Liver (tissue), 9 donors: ENCODE measurements around the gene FADS2. TPM values are rescaled to one million over a fixed set of nuclear protein-coding genes. Genes with fewer than 3 reads are reported as not detected.

Experiments
- DNase-seq: peaks from one replicate; pipeline ENCODE4 v3.0.0-alpha.2; 2017; ENCODE audit warnings: low spot score
- H3K27ac ChIP-seq, 2 donors: one replicate each; pipeline ENCODE4 v1.7.0; 2013; ENCODE audit warnings: inconsistent platforms in 2 of 2, low read length in 2 of 2, control low read depth in 1 of 2, low read depth in 1 of 2, mild to moderate bottlenecking in 1 of 2
- H3K27me3 ChIP-seq, 4 donors: one replicate each; pipeline versions ENCODE4 v1.6.1 to v1.7.0; 2013; ENCODE audit warnings: low read length in 3 of 4, inconsistent platforms in 1 of 4, mild to moderate bottlenecking in 1 of 4, moderate library complexity in 1 of 4; ENCODE audit not compliant: control insufficient read depth in 4 of 4, insufficient read depth in 4 of 4
- H3K36me3 ChIP-seq, 4 donors: one replicate each; pipeline versions ENCODE4 v1.6.1 to v1.7.0; 2013; ENCODE audit warnings: low read length in 3 of 4, mild to moderate bottlenecking in 3 of 4, low read depth in 1 of 4, moderate library complexity in 1 of 4; ENCODE audit not compliant: control insufficient read depth in 4 of 4, insufficient read depth in 3 of 4
- H3K4me1 ChIP-seq, 4 donors: one replicate each; pipeline versions ENCODE4 v1.6.1 to v1.7.0; 2013; ENCODE audit warnings: low read length in 3 of 4, mild to moderate bottlenecking in 3 of 4, moderate library complexity in 1 of 4; ENCODE audit not compliant: control insufficient read depth in 4 of 4, insufficient read depth in 4 of 4
- H3K4me3 ChIP-seq, 3 donors: one replicate each; pipeline versions ENCODE4 v1.6.1 to v1.7.0; 2013; ENCODE audit warnings: low read length in 3 of 3, control low read depth in 1 of 3, low read depth in 1 of 3, mild to moderate bottlenecking in 1 of 3
- H3K9ac ChIP-seq, 2 donors: one replicate each; pipeline ENCODE4 v1.7.0; 2013; ENCODE audit warnings: low read length in 2 of 2, mild to moderate bottlenecking in 2 of 2, moderate library complexity in 2 of 2, control low read depth in 1 of 2, low read depth in 1 of 2
- H3K9me3 ChIP-seq, 4 donors: one replicate each; pipeline versions ENCODE4 v1.6.1 to v1.7.0; 2013; ENCODE audit warnings: low read length in 3 of 4; ENCODE audit not compliant: control insufficient read depth in 4 of 4
- CTCF ChIP-seq: fragments of 150-350 bp; IDR thresholded peaks from 2 replicates; pipeline ENCODE4 v1.5.1; 2017; ENCODE audit warnings: improper control_type of control experiment, low read depth, low read length; ENCODE audit not compliant: missing input control
- EGR1 ChIP-seq, 2 donors: IDR thresholded peaks; 2 replicates each; pipeline ENCODE4 v1.6.1; 2016 to 2018; ENCODE audit warnings: antibody characterized with exemption in 2 of 2, low read depth in 2 of 2
- FOXA1 ChIP-seq: IDR thresholded peaks from 2 replicates; pipeline ENCODE4 v1.6.1; 2016; ENCODE audit warnings: antibody characterized with exemption
- GABPA ChIP-seq, 2 donors: IDR thresholded peaks in 1 of 2; conservative IDR thresholded peaks in 1 of 2; 2 replicates each; pipeline ENCODE4 v1.6.1; 2016; ENCODE audit warnings: antibody characterized with exemption in 2 of 2, mild to moderate bottlenecking in 1 of 2, moderate library complexity in 1 of 2
- HNF4A ChIP-seq, 2 donors: conservative IDR thresholded peaks; 2 replicates each; pipeline ENCODE4 v1.6.1; 2016; ENCODE audit warnings: antibody characterized with exemption in 2 of 2, mild to moderate bottlenecking in 2 of 2
- HNF4G ChIP-seq: IDR thresholded peaks from 2 replicates; pipeline ENCODE4 v1.6.1; 2016; ENCODE audit warnings: antibody characterized with exemption
- JUND ChIP-seq, 2 donors: IDR thresholded peaks; 2 replicates each; pipeline ENCODE4 v1.6.1; 2016; ENCODE audit warnings: antibody characterized with exemption in 2 of 2
- MAX ChIP-seq: IDR thresholded peaks from 2 replicates; pipeline ENCODE4 v1.6.1; 2016; ENCODE audit warnings: antibody characterized with exemption
- RAD21 ChIP-seq, 2 donors: IDR thresholded peaks; 2 replicates each; pipeline ENCODE4 v1.6.1; 2016; ENCODE audit warnings: antibody characterized with exemption in 2 of 2, mild to moderate bottlenecking in 2 of 2
- REST ChIP-seq: IDR thresholded peaks from 2 replicates; pipeline ENCODE4 v1.6.1; 2016; ENCODE audit warnings: antibody characterized with exemption, mild to moderate bottlenecking
- RXRA ChIP-seq, 2 donors: IDR thresholded peaks; 2 replicates each; pipeline ENCODE4 v1.6.1; 2017 to 2018; ENCODE audit warnings: antibody characterized with exemption in 2 of 2, mild to moderate bottlenecking in 1 of 2
- SP1 ChIP-seq: IDR thresholded peaks from 2 replicates; pipeline ENCODE4 v1.6.1; 2018; ENCODE audit warnings: antibody characterized with exemption, mild to moderate bottlenecking
- YY1 ChIP-seq: IDR thresholded peaks from 2 replicates; pipeline ENCODE4 v1.6.1; 2016; ENCODE audit warnings: antibody characterized with exemption, mild to moderate bottlenecking
- WGBS: extraction: QIAGEN DNeasy Blood & Tissue Kit; methylation state at CpG from one replicate; pipeline ENCODE4 v1.1.7; 2013; 5-methylcytosine and 5-hydroxymethylcytosine counted together
- polyA plus RNA-seq, 2 donors: library from polyadenylated mRNA; stranded (reverse) in 1 of 2; unstranded in 1 of 2; fragments of 200-250 nt in 1 of 2; fragments of >200 nt in 1 of 2; fragmentation: Nextera tagmentation in 1 of 2; extraction: Ambion mirVana in 1 of 2; gene quantifications; one replicate each; pipeline versions ENCODE4 v1.2.1 to v1.2.3, GENCODE V29; 2013 to 2015
- total RNA-seq, 2 donors: library from RNA; depleted of rRNA; stranded (reverse); fragments of >200 nt; gene quantifications; one replicate each; pipeline ENCODE4 v1.2.3, GENCODE V29; 2014
- donor health status: healthy.
- donor health status: healthy.
- donor health status: healthy.
- donor health status: healthy.
- donor health status: healthy.

Gene FADS2
- total and polyA plus RNA-seq, 4 donors = 2.8 to 281 (median 84.9) TPM

- Histone ChIP-seq H3K36me3 (no peaks in the 10 kb centered on the region), H3K9me3 (no peaks in the 10 kb centered on the region), H3K9ac (no peak overlapping the region), H3K27me3 (no peaks in the 10 kb centered on the region), H3K4me1 (no peaks in the 10 kb centered on the region), H3K27ac (no peak overlapping the region), H3K4me3 (no peak overlapping the region)
- TF ChIP-seq HNF4G (no peak), FOXA1 (no peak), MAX (no peak), JUND (IDR thresholded peaks at IDR 0.05) (no peak)
- 95% methylated on average over 10 of the region's 10 CpGs for WGBS
- no peak for DNase-seq
These were observed 55.2 kb downstream of the FADS2 start for GRCh38 chr11:61883327-61883726.

GRCh38 chr11:61883947-61884346 is 55.8 kb downstream of the FADS2 start:
- DNase-seq = no peak
- H3K9ac ChIP-seq = no peak overlapping the region
- WGBS = 91% methylated on average over 5 of the region's 5 CpGs
- no peaks in the 10 kb centered on the region for H3K4me1 ChIP-seq
- H3K4me3 ChIP-seq = no peak overlapping the region
- no peaks in the 10 kb centered on the region for H3K27me3 ChIP-seq
- no peak overlapping the region for H3K27ac ChIP-seq
- no peaks in the 10 kb centered on the region for H3K36me3 ChIP-seq
- TF ChIP-seq FOXA1 (no peak), SP1 (no peak), RXRA (IDR thresholded peaks at IDR 0.05) (no peak), HNF4G (no peak), GABPA (IDR thresholded peaks at IDR 0.05 in 1 of 2, conservative IDR thresholded peaks at IDR 0.05 in 1 of 2) (no peak), JUND (IDR thresholded peaks at IDR 0.05) (no peak), REST (no peak), YY1 (no peak), RAD21 (IDR thresholded peaks at IDR 0.05) (no peak), HNF4A (conservative IDR thresholded peaks at IDR 0.05) (no peak), EGR1 (IDR thresholded peaks at IDR 0.05; ENCODE audit: low read depth in 2 of 2) (no peak), MAX (no peak), CTCF (no peak)
- no peaks in the 10 kb centered on the region for H3K9me3 ChIP-seq
